HG03565 (cell line): ENCODE data around the gene PPP1R7.
"Not testable (repeated sequence)": the region's sequence is repeated elsewhere in the genome, so short reads cannot be mapped to it uniquely, and the experiment has no call there.

Experiments used
- ATAC-seq: cut with Tn5 transposase; IDR thresholded peaks from one replicate; pipeline ENCODE4 v1.9.1; 2021; ENCODE audit warnings: mild to moderate bottlenecking, moderate library complexity; ENCODE audit not compliant: unreplicated experiment

PPP1R7 gene

DNA sequence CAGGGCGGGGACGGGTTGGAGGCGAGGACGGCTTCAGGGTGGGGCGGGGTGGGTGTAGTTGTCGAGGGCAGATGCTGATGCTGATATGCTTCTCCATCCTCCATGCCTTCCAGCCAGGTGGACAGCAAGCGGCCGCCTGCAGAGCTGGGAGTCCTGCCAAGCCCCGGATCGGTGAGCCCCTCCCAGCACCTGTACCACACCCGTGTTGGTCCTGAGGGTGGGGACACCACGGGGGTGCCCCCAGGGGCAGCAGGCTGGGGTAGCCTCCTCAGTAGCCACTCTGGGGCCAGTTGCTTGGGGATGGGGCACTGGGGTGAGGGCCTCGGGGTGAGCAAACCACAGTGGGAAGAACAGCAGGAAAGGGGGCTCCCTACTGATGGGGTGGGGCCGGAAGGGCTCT is 40.8 kb downstream of the PPP1R7 start:
- no peak for ATAC-seq

DNA sequence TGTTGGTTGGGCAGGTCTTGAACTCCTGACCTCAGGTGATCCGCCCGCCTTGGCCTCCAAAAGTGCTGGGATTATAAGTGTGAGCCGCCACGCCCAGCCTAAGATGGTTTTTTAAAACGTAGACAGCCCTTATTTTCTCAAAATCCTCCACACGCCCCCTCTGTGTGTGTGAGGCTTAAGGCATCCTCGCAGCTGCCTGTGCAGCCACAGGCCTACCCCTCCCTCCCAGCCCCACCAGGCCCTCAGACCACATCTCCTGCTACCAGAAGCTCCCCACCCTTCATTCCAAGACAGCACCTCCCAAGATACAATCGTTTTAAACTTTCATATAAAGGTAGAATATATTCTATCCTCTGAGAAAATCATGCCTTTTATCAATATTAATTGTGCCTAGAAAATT is 43.0 kb downstream of the PPP1R7 start:
- no peak for ATAC-seq

DNA sequence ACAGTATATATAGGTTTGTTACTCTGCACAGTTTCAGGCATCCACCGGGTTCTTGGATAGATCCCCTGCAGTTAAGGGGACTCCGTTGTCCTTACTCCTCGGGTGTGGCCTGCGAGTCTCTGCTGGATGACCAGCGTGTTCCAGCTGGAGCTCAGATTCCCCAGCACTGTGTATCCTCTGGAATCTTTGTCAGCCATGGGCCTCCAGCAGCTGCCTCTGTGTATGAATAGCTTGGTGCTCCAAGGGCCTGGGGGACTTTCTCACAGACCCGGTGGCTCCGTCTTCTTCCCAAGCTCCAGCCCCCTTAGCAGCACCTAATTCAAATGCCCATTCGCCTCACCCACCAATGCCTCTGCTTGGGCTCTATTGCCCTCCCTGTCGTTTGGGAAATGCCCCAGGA is 44.5 kb downstream of the PPP1R7 start:
- ATAC-seq: no peak

DNA sequence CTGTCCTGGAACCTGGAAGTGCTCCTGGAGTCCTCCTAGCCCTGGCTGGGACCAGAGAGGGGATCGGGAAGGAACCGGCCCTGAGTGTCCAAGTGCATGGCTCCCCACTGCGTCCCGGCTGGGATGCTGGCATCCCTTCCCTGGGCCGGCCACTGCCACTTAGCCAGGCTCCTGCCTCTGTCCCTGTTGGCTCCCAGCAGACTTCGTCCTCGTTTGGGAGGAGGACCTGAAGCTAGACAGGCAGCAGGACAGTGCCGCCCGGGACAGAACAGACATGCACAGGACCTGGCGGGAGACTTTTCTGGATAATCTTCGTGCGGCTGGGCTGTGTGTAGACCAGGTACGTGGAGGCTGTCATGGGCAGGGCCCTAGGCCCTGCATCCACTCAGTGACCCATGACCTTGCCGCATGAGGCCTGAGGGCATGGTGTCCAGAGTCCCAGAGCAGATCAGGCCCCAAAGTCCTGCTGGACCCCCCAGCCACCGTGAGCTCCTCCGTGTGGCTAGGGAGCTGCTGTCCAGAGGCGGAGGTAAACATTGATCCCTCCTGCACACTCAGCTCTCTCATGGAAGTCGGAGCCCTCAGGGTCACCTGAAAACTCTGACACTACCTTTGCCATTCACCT is 45.4 kb downstream of the PPP1R7 start:
- no peak for ATAC-seq

DNA sequence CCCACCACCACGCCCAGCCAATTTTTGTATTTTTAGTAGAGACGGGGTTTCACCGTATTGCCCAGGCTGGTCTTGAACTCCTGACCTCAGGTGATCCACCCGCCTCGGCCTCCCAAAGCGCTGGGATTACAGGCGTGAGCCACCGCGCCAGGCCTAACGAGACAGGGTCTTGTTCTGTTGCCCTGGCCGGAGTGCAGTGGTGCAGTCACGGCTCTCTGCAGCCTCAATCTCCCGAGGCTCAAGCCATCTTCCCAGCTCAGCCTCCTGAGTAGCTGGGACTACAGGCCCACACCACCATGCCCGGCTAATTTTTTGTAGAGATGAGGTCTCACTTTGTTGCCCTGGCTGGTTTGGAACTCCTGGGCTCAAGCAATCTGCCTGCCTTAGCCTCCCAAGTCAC is 47.0 kb downstream of the PPP1R7 start:
- ATAC-seq: not testable (repeated sequence)

DNA sequence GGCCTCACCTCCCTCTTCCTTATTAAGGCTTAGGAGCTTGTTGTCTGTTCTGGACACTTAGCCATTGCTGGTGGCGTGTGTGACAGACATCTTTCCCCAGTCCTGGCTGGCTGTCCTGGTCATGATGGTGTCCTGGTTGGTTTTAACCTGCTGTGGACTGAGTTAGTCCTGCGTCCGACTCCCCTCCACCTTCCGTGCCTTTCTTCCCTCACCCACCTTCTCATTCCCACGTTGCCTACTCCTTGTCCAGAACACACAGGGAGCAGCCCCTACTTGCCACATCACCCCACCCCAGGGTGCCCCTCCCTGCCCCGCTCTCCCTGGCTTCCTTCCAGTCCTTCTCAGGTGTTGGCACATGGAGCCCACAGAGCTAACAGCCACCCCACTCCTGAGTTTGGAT is 47.7 kb downstream of the PPP1R7 start:
- ATAC-seq: no peak

DNA sequence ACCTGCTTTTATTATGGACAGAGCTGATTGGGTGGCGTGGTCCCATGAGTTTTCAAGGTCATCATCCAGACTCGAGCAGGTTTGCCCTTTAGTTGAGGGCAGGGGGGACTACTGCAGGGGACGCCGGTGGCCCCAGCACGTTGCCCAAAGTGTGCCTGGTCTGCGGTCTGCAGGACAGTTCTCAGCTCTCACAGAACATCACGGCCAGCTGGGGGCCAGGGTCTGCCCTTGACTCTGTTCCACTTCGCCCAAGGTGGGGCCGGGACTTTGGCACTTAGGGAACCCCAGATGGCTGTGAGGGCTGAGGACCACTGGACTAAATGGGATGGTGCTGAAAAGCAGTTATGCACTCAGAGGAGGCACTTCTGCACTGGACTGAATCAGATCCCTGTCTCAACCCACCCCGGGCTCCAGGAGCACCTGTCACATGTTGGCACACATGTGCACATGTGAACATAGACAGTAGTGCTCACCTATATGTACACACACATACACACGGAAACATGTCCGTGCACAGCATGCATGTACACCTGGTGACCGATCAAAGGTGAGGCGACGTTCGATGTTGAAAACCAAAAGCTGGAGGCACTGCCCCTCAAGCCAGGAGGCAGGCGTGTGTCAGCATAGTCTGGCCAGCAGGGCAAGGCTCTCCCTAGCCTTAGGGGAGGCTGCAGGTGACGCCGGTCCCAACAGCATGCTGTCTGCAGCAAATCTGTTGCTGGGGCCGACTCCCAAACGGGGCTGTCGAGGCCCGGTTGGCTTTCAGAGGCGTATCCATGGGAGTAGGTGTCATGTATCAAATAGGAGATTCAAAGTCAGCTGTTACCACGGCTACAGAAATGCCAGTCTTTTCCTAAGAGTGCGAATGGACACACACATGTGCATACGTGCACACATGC is 48.4 kb downstream of the PPP1R7 start:
- ATAC-seq: no peak

DNA sequence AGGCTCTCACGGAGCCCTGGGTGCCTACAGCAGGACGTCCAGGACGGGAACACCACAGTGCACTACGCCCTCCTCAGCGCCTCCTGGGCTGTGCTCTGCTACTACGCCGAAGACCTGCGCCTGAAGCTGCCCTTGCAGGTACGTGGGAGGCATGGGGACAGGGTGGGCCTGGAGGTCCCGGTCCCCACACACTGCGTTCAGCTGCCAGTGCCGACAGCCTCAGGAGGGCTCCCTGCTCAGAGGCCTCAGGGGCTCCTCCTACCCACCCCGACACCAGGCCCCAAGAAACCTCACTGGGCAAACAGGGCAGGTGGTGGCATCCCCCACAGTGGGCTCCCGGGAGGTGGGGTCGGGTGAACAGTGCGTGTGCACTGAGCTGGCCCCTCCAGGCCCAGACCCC is 49.0 kb downstream of the PPP1R7 start:
- ATAC-seq: no peak

DNA sequence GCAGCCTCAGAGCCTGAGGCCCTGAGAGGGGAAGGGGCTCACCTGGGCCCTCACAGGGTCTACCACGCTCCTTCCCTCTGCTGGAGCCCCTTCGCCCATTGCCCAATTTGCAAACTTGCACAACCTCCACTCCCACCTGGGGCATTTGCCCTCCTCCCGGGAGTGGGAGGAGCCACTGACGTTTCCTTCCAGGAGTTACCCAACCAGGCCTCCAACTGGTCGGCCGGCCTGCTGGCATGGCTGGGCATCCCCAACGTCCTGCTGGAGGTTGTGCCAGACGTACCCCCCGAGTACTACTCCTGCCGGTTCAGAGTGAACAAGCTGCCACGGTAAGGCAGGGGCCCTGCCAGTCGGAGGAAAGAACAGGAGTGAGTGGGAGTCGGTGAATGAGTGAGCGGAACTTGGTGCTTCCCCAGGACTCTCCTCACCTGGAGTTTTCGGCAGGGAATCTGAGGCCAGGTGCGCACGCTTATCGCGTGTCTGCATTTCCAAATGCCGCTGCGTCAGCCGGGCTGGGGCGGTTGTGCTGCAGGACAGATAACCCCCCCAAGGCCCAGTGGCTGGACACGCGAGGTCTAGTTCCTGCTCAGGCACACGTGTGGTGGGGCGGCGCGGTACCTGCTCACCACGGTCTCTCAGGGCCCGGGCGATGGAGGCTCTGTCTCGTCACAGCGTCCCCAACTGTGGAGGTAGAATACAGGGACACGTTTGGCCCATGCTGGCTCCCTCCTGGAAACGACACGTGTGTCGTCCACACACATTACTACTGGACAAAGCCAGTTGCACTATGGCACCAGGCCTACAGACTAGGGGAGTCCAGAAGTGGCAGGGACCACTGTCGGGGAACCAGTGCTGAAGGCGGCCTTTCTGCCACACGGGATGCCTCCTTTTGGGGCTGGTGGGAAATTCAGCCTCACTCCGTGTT is 49.9 kb downstream of the PPP1R7 start:
- no peak for ATAC-seq

DNA sequence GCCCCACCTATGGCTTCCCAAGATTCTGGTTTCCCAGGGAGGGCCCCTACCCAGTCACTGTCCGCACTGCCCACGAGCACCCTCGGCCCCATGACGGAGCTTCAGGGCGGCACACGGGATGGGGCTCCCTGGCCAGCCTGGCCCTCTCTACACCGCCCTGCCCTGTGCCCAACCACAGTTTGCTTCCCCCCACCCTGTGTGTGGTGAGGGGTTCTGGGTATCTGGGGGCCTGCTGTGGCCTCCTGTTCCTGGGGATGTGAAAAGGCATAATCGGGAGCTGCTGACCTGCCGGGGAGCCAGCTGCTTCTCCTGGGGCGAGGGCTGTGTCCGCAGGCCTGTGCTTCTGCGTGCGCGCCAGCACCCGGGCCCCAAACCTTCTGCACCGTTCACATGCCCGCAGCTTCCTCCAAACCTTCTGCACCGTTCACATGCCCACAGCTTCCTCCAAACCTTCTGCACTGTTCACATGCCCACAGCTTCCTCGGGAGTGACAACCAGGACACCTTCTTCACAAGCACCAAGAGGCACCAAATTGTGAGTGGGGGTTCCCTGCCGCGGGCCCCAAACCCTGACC is 50.6 kb downstream of the PPP1R7 start:
- no peak for ATAC-seq

DNA sequence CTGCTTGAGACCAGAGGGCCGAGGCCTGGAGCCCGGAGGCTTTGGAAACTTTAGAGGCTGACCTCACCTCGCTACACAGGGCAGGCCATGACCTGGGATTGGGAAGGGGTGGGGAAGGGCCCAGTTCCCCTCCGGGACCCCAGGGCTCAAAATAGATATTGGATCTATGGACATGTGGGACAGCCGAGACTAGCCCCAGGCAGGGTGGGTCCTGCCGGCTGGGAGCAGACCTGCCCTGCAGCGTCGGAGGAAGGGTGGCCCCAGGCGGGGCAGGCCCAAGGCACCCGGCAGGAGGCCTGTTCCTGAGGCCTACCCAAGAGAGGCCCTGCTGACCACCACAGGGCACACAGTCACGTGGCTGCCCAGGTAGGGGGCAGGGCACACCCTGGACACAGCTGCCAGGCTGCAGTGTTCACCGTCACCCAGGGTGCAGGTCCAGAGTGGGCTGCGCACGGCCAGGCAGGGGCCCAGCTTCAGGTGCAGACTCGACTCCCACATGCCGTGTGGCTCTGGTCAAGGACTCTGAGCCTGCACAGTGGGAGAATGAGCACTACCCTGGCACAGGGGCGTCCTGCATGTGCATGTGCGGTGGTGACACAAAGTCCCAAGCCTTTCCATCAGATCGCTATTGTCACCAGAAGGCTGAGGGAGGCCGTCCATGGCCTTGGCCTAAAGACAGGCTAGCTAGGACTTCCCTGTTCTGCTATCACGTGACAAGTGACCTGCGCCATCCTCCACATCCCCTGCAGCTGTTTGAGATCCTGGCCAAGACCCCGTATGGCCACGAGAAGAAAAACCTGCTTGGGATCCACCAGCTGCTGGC is 51.4 kb downstream of the PPP1R7 start:
- no peak for ATAC-seq

DNA sequence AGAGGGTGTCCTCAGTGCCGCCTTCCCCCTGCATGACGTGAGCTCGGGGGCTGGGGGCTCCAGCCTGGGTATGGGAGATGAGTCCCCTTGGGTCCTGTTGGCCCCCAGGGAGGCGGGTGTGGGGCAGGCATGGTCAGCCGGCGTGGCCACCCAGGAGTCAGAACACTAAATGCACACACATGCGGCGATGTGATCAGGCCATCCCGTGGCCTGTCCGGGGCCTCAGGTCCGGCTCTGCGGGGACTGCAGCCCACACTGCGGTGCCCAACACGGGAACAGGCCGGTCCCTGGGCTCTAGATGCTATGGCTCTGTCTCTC is 52.0 kb downstream of the PPP1R7 start:
- no peak for ATAC-seq

DNA sequence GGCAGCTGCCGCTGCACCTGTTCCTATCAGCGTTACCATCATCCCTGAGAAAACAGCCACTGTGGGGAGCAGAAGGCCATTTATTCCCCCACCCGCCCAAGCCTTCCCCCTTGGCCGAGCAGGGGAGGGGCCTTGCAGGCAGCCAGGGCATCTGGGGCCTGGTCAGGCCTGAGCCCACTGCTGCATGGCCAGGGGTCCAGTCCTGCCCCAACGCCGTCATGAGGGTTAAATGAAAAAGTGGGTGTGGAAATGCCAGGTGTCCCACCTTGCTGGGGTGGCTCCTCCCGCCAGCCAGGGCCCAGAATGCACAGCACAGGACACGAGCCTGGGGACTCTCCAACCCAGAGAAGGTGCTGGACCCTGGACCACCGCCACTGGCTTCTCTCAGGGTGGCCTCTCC is 52.4 kb downstream of the PPP1R7 start:
- ATAC-seq: no peak

DNA sequence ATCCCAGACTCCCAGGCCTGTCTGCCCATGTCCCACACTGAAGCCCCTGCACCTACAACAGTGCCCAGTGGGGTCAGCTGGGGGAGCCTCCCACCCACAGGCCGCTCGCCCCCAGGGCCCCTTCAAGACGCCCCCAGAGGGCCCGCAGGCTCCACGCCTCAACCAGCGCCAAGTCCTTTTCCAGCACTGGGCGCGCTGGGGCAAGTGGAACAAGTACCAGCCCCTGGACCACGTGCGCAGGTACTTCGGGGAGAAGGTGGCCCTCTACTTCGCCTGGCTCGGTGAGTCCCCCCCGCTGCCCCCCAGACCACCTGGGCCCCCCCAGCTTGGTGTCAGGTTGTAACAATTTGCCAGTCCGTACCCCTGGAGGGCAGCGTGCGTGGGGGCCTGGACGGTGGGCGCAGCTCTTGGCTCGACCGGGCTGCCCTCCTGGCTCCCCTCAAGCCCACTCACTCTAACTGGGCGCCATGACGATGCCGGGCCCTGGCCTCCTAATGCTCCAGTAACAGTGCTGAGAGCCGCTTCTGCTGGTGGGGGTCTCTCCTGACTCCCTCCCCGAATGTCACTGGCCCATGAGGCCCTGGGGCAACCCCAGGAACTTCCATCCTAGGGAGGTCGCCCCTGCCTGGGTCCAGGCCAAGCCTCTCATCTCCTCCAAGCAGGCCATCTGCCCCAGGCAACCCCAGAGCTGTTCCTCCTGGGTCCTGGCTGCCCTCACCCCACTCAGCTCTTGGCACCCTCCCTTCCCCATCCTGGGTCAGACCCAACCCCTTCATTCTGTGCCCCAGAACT is 53.1 kb downstream of the PPP1R7 start:
- ATAC-seq: no peak

DNA sequence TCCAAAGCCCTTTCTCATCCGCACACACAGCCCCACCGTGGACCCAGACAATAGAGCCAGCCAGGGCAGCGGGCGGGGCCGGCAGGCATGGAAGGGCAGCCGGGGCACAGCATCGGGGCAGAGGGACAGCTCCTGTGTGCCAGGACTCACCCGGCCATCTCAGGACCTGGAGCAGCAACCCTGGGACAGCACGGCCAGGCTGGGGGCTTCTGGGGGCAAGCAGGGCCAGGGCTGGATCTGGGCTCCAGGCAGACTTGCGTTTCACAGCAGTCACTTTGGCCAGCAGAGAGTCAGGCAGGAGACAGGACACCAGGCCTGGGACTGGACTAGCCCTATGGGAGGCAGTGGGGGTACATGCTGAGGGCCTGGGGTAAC is 53.7 kb downstream of the PPP1R7 start:
- no peak for ATAC-seq

DNA sequence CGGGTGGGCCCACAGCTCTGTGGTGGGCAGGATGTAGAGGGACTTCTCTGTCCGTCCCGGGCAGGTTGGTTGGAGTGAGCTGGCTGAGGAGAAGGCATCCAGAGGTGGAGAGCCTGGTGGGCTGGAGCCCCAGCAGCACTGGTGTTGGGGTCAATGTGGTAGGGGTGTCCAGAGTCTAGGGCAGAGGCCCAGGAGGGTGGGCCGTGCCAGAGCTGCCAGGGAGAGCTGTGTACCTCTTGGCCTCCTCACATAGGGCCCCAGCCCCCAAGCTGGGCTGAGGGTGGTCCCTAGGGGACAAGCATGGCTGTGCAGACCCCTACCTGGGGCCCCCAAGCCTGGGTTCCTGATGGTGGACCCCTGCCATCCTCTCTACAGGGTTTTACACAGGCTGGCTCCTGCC is 54.2 kb downstream of the PPP1R7 start:
- ATAC-seq: no peak

DNA sequence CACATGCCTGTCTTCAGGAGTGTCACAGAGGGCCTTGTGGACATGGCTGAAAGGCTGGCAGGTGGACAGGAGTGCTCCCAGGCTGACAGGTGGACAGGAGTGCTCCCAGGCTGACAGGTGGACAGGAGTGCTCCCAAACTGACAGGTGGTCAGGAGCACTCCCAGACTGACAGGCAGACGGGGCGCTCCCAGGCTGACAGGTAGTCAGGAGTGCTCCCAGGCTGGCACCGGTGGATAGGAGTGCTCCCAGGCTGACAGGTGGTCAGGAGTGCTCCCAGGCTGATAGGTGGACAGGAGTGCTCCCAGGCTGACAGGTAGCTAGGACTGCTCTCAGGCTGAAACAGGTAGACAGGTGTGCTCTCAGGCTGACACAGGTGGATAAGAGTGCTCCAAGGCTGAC is 54.8 kb downstream of the PPP1R7 start:
- no peak for ATAC-seq

DNA sequence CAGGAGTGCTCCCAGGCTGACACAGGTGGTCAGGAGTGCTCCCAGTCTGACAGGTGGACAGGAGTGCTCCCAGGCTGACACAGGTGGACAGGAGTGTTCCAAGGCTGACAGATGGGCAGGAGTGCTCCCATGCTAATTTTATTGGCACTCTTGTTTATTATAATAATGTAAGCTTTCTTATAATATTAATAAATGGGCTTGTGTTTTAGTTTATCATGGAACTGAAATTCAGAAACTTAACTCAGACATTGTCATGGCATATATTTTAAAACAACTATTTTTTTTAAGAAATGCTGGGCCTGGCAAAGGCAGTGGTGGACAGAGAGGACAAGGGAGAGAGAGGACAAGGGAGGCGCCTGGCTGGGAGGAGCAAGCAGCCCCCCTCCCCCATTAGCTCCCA is 56.9 kb downstream of the PPP1R7 start:
- ATAC-seq: no peak

DNA sequence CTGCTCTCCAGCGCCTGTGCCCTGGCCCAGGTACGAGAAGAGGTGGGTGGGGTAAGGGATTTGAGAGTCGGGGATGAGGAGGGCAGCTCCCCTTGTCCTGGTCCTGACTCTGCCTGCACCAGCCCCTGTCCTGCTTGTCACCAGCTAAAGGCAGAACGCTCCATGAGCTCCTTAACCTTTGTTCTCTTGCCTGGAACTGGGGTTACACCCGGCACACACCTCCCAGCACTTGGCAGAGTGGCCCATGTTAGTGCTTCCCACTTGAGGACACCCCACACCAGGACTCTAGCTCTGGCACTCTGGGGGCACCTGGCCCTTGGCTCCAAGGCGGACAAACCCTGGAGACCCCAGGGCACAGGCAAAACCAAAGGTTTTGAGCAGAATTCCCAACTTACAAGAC is 57.4 kb downstream of the PPP1R7 start:
- no peak for ATAC-seq

DNA sequence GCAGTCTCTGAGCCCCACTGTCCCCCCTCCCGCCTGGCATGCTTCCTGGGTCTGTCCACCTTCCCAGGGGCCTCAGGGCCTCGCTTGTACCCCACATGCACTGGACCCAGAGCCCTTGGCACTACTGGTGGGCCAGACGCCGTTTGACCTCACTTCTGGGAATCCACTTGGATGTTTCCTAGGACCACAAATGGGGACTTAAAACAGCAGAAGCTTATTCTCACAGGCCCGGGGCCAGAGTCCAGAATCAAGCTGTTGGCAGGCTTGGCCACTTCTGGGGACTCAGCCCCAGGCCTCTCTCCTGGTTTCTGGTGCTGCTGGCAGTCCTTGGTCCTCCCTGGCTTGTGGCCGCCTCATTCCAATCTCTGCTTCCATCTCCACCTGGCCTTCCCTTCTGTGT is 57.8 kb downstream of the PPP1R7 start:
- ATAC-seq: no peak
